Neural cell (in vitro differentiated cells): ENCODE results near the gene HIPK1. TPM values are rescaled to one million over a fixed set of nuclear protein-coding genes. Genes with fewer than 3 reads are reported as not detected.

ENCODE experiments used
- H2AFZ ChIP-seq: fragments of 200-600, 300-800 bp; sonication (generic), shearing (Covaris generic); 2 replicates; pipeline ENCODE4 v1.6.0; 2014; ENCODE audit warnings: low read depth, mild to moderate bottlenecking, antibody characterized with exemption, low read length, moderate library complexity
- H3F3A ChIP-seq: fragments of 200-600 bp; shearing (Covaris generic); 2 replicates; pipeline ENCODE4 v1.6.1; 2016; ENCODE audit warnings: mild to moderate bottlenecking, moderate library complexity, mixed read lengths, antibody characterized with exemption, low read length; ENCODE audit not compliant: insufficient read depth, poor library complexity, severe bottlenecking
- H3K27ac ChIP-seq: fragments of 200-600, 300-800 bp; sonication (generic), shearing (Covaris generic); 2 replicates; pipeline ENCODE4 v1.5.1; 2014; ENCODE audit warnings: mild to moderate bottlenecking, low read length, moderate library complexity
- H3K27me3 ChIP-seq: fragments of 300-800, 200-600 bp; sonication (generic), shearing (Covaris generic); 2 replicates; pipeline ENCODE4 v1.6.0; 2014; ENCODE audit warnings: mild to moderate bottlenecking, low read depth, low read length, moderate library complexity; ENCODE audit not compliant: insufficient read depth
- H3K36me3 ChIP-seq: fragments of 300-800, 200-600 bp; sonication (generic), shearing (Covaris generic); 2 replicates; pipeline ENCODE4 v1.5.1; 2014; ENCODE audit warnings: mild to moderate bottlenecking, antibody characterized with exemption, low read length, moderate library complexity; ENCODE audit not compliant: insufficient read depth
- H3K4me2 ChIP-seq: fragments of 300-800, 200-600 bp; sonication (generic), shearing (Covaris generic); 2 replicates; pipeline ENCODE4 v1.6.0; 2014; ENCODE audit warnings: mild to moderate bottlenecking, low read length
- H3K4me3 ChIP-seq: fragments of 300-800, 200-600 bp; sonication (generic), shearing (Covaris generic); 2 replicates; pipeline ENCODE4 v1.5.1; 2014; ENCODE audit warnings: mild to moderate bottlenecking, low read length, moderate library complexity
- H3K79me2 ChIP-seq: fragments of 200-600 bp; shearing (Covaris generic); replicated peaks from 2 replicates; pipeline ENCODE4 v1.6.0; 2014; ENCODE audit warnings: mild to moderate bottlenecking, low read length, moderate library complexity; ENCODE audit not compliant: insufficient read depth
- H3K9ac ChIP-seq: fragments of 300-800, 200-600 bp; sonication (generic), shearing (Covaris generic); 2 replicates; pipeline ENCODE4 v1.6.1; 2016; ENCODE audit warnings: mild to moderate bottlenecking, low read length, mixed read lengths
- H3K9me2 ChIP-seq: fragments of 200-600 bp; shearing (Covaris generic); 2 replicates; pipeline ENCODE4 v1.6.1; 2016; ENCODE audit warnings: mild to moderate bottlenecking, low read length, mixed read lengths; ENCODE audit not compliant: insufficient read depth
- H3K9me3 ChIP-seq: fragments of 200-600, 300-800 bp; sonication (generic), shearing (Covaris generic); 2 replicates; pipeline ENCODE4 v1.6.1; 2016; ENCODE audit warnings: mild to moderate bottlenecking, mixed run types, low read length, moderate library complexity, mixed read lengths
- H4K20me1 ChIP-seq: fragments of 200-600 bp; shearing (Covaris generic); 2 replicates; pipeline ENCODE4 v1.6.1; 2016; ENCODE audit warnings: mild to moderate bottlenecking, mixed run types; ENCODE audit not compliant: insufficient read depth
- EP300 ChIP-seq: fragments of 450-650 bp; conservative IDR thresholded peaks from 2 replicates; pipeline ENCODE4 v1.6.1; 2014; ENCODE audit warnings: antibody characterized with exemption, mild to moderate bottlenecking, moderate library complexity; ENCODE audit not compliant: poor library complexity, severe bottlenecking
- EZH2 ChIP-seq: fragments of 200-600, 300-800 bp; shearing (Covaris generic), sonication (generic); IDR thresholded peaks from 2 replicates; pipeline ENCODE4 v1.6.1; 2014; ENCODE audit warnings: antibody characterized with exemption, low read length, borderline replicate concordance, mild to moderate bottlenecking; ENCODE audit not compliant: insufficient read depth, poor library complexity, severe bottlenecking
- MXI1 ChIP-seq: fragments of 450-650 bp; conservative IDR thresholded peaks from 2 replicates; pipeline ENCODE4 v1.6.1; 2014; ENCODE audit warnings: antibody characterized with exemption, mild to moderate bottlenecking; ENCODE audit not compliant: poor library complexity, severe bottlenecking
- POLR2AphosphoS5 ChIP-seq: IDR thresholded peaks from 2 replicates; pipeline ENCODE4 v1.6.1; 2012
- RAD21 ChIP-seq: fragments of 450-650 bp; conservative IDR thresholded peaks from 2 replicates; pipeline ENCODE4 v1.6.1; 2014; ENCODE audit warnings: antibody characterized with exemption, mild to moderate bottlenecking, moderate library complexity
- SMC3 ChIP-seq: fragments of 450-650 bp; conservative IDR thresholded peaks from 2 replicates; pipeline ENCODE4 v1.6.1; 2014; ENCODE audit warnings: antibody characterized with exemption, mild to moderate bottlenecking, moderate library complexity; ENCODE audit not compliant: poor library complexity
- TAF1 ChIP-seq: IDR thresholded peaks from 2 replicates; pipeline ENCODE4 v1.6.1; 2012; ENCODE audit warnings: low read depth
- polyA plus RNA-seq: library from polyadenylated mRNA; depleted of rRNA; stranded (reverse); fragments of >200 nt; gene quantifications from 2 replicates; pipeline ENCODE4 v1.2.3, GENCODE V29; 2014
- TF ChIP-seq, protein P1 (sequence below): fragments of 450-650 bp; IDR thresholded peaks from 2 replicates; pipeline ENCODE4 v1.5.1; 2014; ENCODE audit warnings: antibody characterized with exemption, mild to moderate bottlenecking, moderate library complexity; ENCODE audit not compliant: poor library complexity, severe bottlenecking
- TF ChIP-seq, protein P2 (sequence below): IDR thresholded peaks from 2 replicates; pipeline ENCODE4 v1.6.1; 2012; ENCODE audit warnings: borderline replicate concordance

HIPK1 gene
- polyA plus RNA-seq, 1 donor from 2014 or later: 22.9 TPM

DNA sequence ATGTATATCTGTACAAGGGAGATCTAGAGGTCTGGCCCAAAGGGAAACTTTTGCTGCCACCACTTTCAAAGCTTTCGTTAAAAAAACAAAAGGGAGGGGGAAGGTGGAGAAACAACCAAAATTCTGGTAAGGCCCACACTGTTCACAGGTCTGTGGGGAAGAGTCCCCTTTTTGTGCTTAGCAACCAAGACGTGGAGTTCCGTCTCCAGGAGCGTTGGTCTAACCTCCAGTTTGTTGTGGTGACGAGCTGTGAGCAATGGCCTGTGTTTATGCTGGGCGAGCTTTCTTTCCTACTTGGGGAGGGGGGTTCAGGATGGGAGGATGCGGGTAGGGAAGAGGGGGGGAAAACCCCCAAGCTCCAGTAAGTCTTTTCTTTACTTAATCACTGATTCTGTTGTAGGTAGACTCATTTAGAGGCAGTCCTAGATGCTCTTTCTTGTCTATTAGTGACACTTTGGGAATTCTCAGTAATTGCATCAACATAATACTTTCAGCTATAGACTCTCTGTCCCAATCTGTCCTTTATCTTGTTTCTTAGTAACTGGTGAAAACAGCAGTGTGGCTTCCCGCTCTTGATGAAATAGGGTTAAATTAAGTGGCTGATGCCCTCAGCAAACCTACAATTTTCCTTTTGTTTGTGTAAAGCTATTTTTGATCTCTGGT is 1.5 kb downstream of the HIPK1 start:
- no peaks in the 10 kb centered on the region for H4K20me1 ChIP-seq
- peaks cover 55% of the 10 kb centered on the region for H3K79me2 ChIP-seq
- TF ChIP-seq, protein P1, sequence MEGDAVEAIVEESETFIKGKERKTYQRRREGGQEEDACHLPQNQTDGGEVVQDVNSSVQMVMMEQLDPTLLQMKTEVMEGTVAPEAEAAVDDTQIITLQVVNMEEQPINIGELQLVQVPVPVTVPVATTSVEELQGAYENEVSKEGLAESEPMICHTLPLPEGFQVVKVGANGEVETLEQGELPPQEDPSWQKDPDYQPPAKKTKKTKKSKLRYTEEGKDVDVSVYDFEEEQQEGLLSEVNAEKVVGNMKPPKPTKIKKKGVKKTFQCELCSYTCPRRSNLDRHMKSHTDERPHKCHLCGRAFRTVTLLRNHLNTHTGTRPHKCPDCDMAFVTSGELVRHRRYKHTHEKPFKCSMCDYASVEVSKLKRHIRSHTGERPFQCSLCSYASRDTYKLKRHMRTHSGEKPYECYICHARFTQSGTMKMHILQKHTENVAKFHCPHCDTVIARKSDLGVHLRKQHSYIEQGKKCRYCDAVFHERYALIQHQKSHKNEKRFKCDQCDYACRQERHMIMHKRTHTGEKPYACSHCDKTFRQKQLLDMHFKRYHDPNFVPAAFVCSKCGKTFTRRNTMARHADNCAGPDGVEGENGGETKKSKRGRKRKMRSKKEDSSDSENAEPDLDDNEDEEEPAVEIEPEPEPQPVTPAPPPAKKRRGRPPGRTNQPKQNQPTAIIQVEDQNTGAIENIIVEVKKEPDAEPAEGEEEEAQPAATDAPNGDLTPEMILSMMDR: no peak
- TF ChIP-seq EZH2 (no peak), EP300 (no peak), RAD21 (no peak), TAF1 (no peak), SMC3 (no peak), POLR2AphosphoS5 (no peak), MXI1 (no peak)
- TF ChIP-seq, protein P2, sequence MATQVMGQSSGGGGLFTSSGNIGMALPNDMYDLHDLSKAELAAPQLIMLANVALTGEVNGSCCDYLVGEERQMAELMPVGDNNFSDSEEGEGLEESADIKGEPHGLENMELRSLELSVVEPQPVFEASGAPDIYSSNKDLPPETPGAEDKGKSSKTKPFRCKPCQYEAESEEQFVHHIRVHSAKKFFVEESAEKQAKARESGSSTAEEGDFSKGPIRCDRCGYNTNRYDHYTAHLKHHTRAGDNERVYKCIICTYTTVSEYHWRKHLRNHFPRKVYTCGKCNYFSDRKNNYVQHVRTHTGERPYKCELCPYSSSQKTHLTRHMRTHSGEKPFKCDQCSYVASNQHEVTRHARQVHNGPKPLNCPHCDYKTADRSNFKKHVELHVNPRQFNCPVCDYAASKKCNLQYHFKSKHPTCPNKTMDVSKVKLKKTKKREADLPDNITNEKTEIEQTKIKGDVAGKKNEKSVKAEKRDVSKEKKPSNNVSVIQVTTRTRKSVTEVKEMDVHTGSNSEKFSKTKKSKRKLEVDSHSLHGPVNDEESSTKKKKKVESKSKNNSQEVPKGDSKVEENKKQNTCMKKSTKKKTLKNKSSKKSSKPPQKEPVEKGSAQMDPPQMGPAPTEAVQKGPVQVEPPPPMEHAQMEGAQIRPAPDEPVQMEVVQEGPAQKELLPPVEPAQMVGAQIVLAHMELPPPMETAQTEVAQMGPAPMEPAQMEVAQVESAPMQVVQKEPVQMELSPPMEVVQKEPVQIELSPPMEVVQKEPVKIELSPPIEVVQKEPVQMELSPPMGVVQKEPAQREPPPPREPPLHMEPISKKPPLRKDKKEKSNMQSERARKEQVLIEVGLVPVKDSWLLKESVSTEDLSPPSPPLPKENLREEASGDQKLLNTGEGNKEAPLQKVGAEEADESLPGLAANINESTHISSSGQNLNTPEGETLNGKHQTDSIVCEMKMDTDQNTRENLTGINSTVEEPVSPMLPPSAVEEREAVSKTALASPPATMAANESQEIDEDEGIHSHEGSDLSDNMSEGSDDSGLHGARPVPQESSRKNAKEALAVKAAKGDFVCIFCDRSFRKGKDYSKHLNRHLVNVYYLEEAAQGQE: no peak
- peak overlapping the region; percentile 79 for H3K4me2 ChIP-seq
- peak overlapping the region; percentile 94 for H3K27ac ChIP-seq
- peak overlapping the region; percentile 96 for H3K4me3 ChIP-seq
- H3K9ac ChIP-seq: peak overlapping the region; percentile 81
- no peaks in the 10 kb centered on the region for H3K36me3 ChIP-seq
- no peaks in the 10 kb centered on the region for H3K9me3 ChIP-seq
- H3K9me2 ChIP-seq: no peaks in the 10 kb centered on the region
- peaks cover 6% of the 10 kb centered on the region for H3F3A ChIP-seq
- H3K27me3 ChIP-seq: no peaks in the 10 kb centered on the region
- H2AFZ ChIP-seq: peak overlapping the region; percentile 21

DNA sequence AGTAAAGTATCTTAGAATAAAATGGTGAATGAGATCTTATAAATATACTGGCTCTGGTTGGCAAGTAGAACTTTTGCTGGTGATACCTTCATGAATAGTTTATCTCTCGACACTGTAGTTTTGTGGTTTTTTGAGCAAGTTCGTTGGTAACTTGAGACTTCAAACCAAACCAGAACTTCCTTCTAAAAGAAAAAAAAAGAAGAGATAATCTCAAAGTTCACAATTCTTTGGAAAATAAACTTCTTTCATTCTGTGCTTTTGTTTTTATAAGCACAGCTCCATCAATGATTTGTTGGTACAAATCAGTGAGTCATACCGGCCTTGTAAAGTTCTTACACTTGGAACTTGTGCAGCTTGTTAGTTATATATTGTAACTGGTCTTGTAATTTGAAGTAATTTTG is 2.3 kb downstream of the HIPK1 start:
- Histone ChIP-seq H3K9ac (no peak overlapping the region), H2AFZ (no peak overlapping the region), H3F3A (peaks cover 6% of the 10 kb centered on the region), H3K4me2 (peak overlapping the region; percentile 79), H3K9me3 (no peaks in the 10 kb centered on the region), H4K20me1 (no peaks in the 10 kb centered on the region), H3K79me2 (peaks cover 61% of the 10 kb centered on the region), H3K4me3 (peak overlapping the region; percentile 96), H3K27me3 (no peaks in the 10 kb centered on the region), H3K36me3 (no peaks in the 10 kb centered on the region), H3K9me2 (no peaks in the 10 kb centered on the region), H3K27ac (no peak overlapping the region)
- TF ChIP-seq SMC3 (no peak), TAF1 (no peak), EP300 (no peak), RAD21 (no peak), POLR2AphosphoS5 (no peak), MXI1 (no peak), EZH2 (no peak)
- TF ChIP-seq, protein P2: no peak
- TF ChIP-seq, protein P1: no peak
